Suprapubic skin (tissue), 4 donors: ENCODE results near the gene MOV10.

Source experiments
- EP300 ChIP-seq: sonication (generic); formaldehyde crosslinking; IDR thresholded peaks from one replicate; pipeline ENCODE4 v1.6.1; 2017; ENCODE audit warnings: antibody characterized with exemption
- POLR2A ChIP-seq, 2 donors: fragments of 450-650 bp; IDR thresholded peaks; one replicate each; pipeline ENCODE4 v1.6.1; 2017; ENCODE audit warnings: antibody characterized with exemption in 2 of 2, mild to moderate bottlenecking in 2 of 2, moderate library complexity in 2 of 2
- POLR2AphosphoS5 ChIP-seq, 3 donors: sonication (generic); formaldehyde crosslinking; IDR thresholded peaks; one replicate each; pipeline ENCODE4 v1.6.1; 2017; ENCODE audit warnings: antibody characterized with exemption in 3 of 3
- TF ChIP-seq, protein P1 (sequence below), 2 donors: fragments of 200-600 bp in 1 of 2; fragments of 450-650 bp in 1 of 2; sonication (generic) in 1 of 2; IDR thresholded peaks; one replicate each; pipeline ENCODE4 v1.5.1; 2016 to 2019; ENCODE audit warnings: antibody characterized with exemption in 2 of 2, mild to moderate bottlenecking in 1 of 2, moderate library complexity in 1 of 2

DNA sequence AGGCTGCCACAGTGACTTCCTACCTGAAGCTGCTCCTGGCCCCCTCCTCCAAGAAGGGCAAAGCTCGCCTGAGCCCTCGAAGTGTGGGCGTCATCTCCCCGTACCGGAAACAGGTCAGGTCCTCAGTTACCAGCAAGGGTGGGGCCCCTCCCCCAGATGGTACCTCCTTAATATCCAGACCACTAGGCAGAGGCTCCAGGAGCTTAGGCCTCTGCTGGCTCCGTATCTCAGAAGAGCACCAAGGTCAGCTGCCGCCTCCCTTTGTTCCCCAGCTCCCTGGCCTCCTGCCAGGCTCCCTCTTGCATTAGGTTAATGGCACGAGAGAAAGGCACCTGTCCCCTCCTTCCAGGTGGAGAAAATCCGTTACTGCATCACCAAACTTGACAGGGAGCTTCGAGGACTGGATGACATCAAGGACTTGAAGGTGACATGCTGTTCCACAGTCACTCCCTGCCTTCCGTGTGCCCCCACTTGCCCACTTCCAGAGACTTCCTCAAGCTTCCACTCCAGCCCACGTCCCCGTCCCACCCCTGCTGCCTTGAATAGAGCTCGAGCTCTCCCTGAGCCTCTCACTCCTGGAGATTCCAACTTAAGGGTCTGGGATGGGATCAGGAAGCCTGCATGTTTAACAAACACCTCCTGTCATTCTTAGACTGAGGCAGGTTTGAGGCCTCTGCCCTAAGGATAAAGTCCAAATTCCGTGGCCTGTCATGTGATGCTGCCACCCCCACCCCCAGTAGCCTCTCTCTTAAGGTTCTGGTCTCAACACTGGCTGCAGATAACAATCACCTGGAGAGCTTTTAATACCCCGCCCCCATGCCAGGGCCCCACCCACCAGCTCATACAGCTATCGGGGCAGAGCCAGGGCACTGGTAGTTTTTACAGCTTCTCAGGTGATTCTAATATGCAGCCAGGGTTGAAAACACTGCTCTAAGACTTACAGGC is 24.2 kb downstream of the MOV10 start:
- TF ChIP-seq, protein P1, sequence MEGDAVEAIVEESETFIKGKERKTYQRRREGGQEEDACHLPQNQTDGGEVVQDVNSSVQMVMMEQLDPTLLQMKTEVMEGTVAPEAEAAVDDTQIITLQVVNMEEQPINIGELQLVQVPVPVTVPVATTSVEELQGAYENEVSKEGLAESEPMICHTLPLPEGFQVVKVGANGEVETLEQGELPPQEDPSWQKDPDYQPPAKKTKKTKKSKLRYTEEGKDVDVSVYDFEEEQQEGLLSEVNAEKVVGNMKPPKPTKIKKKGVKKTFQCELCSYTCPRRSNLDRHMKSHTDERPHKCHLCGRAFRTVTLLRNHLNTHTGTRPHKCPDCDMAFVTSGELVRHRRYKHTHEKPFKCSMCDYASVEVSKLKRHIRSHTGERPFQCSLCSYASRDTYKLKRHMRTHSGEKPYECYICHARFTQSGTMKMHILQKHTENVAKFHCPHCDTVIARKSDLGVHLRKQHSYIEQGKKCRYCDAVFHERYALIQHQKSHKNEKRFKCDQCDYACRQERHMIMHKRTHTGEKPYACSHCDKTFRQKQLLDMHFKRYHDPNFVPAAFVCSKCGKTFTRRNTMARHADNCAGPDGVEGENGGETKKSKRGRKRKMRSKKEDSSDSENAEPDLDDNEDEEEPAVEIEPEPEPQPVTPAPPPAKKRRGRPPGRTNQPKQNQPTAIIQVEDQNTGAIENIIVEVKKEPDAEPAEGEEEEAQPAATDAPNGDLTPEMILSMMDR (IDR thresholded peaks at IDR 0.05) = no peak
- no peak for TF ChIP-seq EP300
- no peak for TF ChIP-seq POLR2A (IDR thresholded peaks at IDR 0.05)
- no peak for TF ChIP-seq POLR2AphosphoS5 (IDR thresholded peaks at IDR 0.05)
